ENCODE data around the gene AKIRIN2.

Gene AKIRIN2

DNA sequence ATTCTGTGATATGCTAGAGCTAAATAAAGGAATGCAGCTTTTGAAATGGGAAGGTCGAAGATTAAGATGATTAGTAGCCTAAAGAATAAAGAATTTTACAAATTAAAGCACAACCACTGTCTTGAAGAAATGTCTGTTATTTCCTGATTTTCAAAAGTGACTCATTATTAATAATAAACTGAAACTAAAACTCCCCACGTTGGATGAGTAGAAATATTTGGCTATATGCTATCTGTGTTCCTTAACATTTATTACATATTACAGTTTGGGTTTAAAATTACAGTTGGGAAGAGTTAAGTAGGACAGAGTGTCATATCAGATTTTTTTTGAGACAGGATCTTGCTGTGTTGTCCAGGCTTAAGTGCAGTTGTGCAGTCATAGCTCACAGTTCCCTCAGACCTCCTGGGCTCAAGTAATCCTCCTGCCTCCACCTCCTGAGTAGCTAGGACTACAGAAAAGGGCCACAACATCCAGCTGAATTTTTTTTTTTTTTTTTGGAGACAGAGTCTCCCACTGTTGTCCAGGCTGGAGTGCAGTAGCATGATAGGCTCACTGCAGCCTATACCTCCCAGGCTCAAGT is 47.1 kb downstream of the AKIRIN2 start:
- ATAC-seq = no peak
- TF ChIP-seq TCF4 (CRISPR knock-in tag; IDR thresholded peaks at IDR 0.05; ENCODE audit: borderline replicate concordance) (no peak), RARB (CRISPR knock-in tag; IDR thresholded peaks at IDR 0.05) (no peak), ZC3H10 (CRISPR knock-in tag; IDR thresholded peaks at IDR 0.05) (no peak), BACH2 (CRISPR knock-in tag; IDR thresholded peaks at IDR 0.05; ENCODE audit: borderline replicate concordance) (no peak), CSRNP3 (CRISPR knock-in tag; IDR thresholded peaks at IDR 0.05) (no peak), ZFP3 (CRISPR knock-in tag; IDR thresholded peaks at IDR 0.05) (no peak), ZFP30 (CRISPR knock-in tag; IDR thresholded peaks at IDR 0.05) (no peak), PPARA (CRISPR knock-in tag; IDR thresholded peaks at IDR 0.05; ENCODE audit: borderline replicate concordance) (no peak), ISL1 (CRISPR knock-in tag; IDR thresholded peaks at IDR 0.05) (no peak), CSDC2 (CRISPR knock-in tag; IDR thresholded peaks at IDR 0.05) (no peak)
- TF ChIP-seq, protein P1, sequence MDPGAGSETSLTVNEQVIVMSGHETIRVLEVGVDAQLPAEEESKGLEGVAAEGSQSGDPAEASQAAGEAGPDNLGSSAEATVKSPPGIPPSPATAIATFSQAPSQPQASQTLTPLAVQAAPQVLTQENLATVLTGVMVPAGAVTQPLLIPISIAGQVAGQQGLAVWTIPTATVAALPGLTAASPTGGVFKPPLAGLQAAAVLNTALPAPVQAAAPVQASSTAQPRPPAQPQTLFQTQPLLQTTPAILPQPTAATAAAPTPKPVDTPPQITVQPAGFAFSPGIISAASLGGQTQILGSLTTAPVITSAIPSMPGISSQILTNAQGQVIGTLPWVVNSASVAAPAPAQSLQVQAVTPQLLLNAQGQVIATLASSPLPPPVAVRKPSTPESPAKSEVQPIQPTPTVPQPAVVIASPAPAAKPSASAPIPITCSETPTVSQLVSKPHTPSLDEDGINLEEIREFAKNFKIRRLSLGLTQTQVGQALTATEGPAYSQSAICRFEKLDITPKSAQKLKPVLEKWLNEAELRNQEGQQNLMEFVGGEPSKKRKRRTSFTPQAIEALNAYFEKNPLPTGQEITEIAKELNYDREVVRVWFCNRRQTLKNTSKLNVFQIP (CRISPR knock-in tag; IDR thresholded peaks at IDR 0.05; ENCODE audit: borderline replicate concordance, low read depth) = no peak
- TF ChIP-seq, protein P2, sequence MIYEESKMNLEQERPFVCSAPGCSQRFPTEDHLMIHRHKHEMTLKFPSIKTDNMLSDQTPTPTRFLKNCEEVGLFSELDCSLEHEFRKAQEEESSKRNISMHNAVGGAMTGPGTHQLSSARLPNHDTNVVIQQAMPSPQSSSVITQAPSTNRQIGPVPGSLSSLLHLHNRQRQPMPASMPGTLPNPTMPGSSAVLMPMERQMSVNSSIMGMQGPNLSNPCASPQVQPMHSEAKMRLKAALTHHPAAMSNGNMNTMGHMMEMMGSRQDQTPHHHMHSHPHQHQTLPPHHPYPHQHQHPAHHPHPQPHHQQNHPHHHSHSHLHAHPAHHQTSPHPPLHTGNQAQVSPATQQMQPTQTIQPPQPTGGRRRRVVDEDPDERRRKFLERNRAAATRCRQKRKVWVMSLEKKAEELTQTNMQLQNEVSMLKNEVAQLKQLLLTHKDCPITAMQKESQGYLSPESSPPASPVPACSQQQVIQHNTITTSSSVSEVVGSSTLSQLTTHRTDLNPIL (CRISPR knock-in tag; IDR thresholded peaks at IDR 0.05; ENCODE audit: low read depth) = no peak
- TF ChIP-seq, protein P3, sequence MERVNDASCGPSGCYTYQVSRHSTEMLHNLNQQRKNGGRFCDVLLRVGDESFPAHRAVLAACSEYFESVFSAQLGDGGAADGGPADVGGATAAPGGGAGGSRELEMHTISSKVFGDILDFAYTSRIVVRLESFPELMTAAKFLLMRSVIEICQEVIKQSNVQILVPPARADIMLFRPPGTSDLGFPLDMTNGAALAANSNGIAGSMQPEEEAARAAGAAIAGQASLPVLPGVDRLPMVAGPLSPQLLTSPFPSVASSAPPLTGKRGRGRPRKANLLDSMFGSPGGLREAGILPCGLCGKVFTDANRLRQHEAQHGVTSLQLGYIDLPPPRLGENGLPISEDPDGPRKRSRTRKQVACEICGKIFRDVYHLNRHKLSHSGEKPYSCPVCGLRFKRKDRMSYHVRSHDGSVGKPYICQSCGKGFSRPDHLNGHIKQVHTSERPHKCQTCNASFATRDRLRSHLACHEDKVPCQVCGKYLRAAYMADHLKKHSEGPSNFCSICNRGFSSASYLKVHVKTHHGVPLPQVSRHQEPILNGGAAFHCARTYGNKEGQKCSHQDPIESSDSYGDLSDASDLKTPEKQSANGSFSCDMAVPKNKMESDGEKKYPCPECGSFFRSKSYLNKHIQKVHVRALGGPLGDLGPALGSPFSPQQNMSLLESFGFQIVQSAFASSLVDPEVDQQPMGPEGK (CRISPR knock-in tag; IDR thresholded peaks at IDR 0.05; ENCODE audit: borderline replicate concordance) = no peak

DNA sequence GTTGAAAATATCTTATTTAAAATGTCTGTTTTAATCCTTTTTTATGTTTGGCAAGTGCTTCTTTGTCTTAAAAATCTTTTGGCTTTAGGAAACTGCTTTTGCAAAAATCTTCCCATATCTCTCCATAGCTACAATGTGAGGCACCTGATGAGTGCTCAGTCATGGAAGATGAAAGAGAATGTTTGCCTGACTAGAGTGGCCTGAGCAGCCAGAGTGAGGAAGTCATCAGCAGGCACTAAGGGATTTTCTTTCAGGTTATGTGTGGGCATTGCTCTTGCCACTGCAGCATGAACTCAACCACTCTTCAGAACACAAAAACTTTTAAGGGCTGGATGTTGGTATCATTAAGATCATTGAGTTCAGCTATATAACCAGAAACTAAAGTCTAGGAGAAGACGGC is 47.9 kb downstream of the AKIRIN2 start:
- TF ChIP-seq, protein P3 (CRISPR knock-in tag; IDR thresholded peaks at IDR 0.05; ENCODE audit: borderline replicate concordance) = no peak
- TF ChIP-seq ARNTL (CRISPR knock-in tag; IDR thresholded peaks at IDR 0.05; ENCODE audit: borderline replicate concordance, low read depth) (no peak), ZFP3 (CRISPR knock-in tag; IDR thresholded peaks at IDR 0.05) (no peak), CSRNP3 (CRISPR knock-in tag; IDR thresholded peaks at IDR 0.05) (no peak), PPARA (CRISPR knock-in tag; IDR thresholded peaks at IDR 0.05; ENCODE audit: borderline replicate concordance) (no peak), ISL1 (CRISPR knock-in tag; IDR thresholded peaks at IDR 0.05) (no peak), TOX (CRISPR knock-in tag; IDR thresholded peaks at IDR 0.05; ENCODE audit: borderline replicate concordance) (no peak)
- TF ChIP-seq, protein P4, sequence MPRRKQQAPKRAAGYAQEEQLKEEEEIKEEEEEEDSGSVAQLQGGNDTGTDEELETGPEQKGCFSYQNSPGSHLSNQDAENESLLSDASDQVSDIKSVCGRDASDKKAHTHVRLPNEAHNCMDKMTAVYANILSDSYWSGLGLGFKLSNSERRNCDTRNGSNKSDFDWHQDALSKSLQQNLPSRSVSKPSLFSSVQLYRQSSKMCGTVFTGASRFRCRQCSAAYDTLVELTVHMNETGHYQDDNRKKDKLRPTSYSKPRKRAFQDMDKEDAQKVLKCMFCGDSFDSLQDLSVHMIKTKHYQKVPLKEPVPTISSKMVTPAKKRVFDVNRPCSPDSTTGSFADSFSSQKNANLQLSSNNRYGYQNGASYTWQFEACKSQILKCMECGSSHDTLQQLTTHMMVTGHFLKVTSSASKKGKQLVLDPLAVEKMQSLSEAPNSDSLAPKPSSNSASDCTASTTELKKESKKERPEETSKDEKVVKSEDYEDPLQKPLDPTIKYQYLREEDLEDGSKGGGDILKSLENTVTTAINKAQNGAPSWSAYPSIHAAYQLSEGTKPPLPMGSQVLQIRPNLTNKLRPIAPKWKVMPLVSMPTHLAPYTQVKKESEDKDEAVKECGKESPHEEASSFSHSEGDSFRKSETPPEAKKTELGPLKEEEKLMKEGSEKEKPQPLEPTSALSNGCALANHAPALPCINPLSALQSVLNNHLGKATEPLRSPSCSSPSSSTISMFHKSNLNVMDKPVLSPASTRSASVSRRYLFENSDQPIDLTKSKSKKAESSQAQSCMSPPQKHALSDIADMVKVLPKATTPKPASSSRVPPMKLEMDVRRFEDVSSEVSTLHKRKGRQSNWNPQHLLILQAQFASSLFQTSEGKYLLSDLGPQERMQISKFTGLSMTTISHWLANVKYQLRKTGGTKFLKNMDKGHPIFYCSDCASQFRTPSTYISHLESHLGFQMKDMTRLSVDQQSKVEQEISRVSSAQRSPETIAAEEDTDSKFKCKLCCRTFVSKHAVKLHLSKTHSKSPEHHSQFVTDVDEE (CRISPR knock-in tag; IDR thresholded peaks at IDR 0.05) = no peak
- no peak for ATAC-seq
